H1 (cell line): ENCODE results near the gene RPP30.
"Not testable (repeated sequence)": the region's sequence is repeated elsewhere in the genome, so short reads cannot be mapped to it uniquely, and the experiment has no call there.

Experiments
- CEBPB ChIP-seq: IDR thresholded peaks from 2 replicates; pipeline ENCODE4 v1.6.1; 2012; ENCODE audit warnings: low read depth, low read length
- CHD1 ChIP-seq: IDR thresholded peaks from 2 replicates; pipeline ENCODE4 v1.6.1; 2012; ENCODE audit warnings: low read depth, low read length, improper control_type of control experiment
- CTCF ChIP-seq, 3 experiments: IDR thresholded peaks; 1 replicate in 2 of 3; 2 replicates in 1 of 3; pipeline versions ENCODE4 v1.5.1 to v1.6.1; 2011; ENCODE audit warnings: low read length in 3 of 3, mild to moderate bottlenecking in 3 of 3, inconsistent platforms in 2 of 3, low read depth in 1 of 3, moderate library complexity in 1 of 3; ENCODE audit not compliant: insufficient read depth in 1 of 3; ENCODE audit errors: control extremely low read depth in 1 of 3
- EGR1 ChIP-seq: IDR thresholded peaks from 2 replicates; pipeline ENCODE4 v1.6.1; 2011; ENCODE audit warnings: low read depth, low read length, borderline replicate concordance
- GTF2F1 ChIP-seq: IDR thresholded peaks from 2 replicates; pipeline ENCODE4 v1.6.1; 2012; ENCODE audit warnings: low read depth, low read length, improper control_type of control experiment, borderline replicate concordance
- KDM5A ChIP-seq: fragments of 200-600 bp; IDR thresholded peaks from 2 replicates; pipeline ENCODE4 v1.7.1; 2012; ENCODE audit warnings: mild to moderate bottlenecking, low read length, inconsistent platforms, mixed read lengths
- MAFK ChIP-seq: IDR thresholded peaks from 2 replicates; pipeline ENCODE4 v1.6.1; 2012; ENCODE audit warnings: low read depth, mild to moderate bottlenecking, improper control_type of control experiment, low read length
- POLR2A ChIP-seq, 2 experiments: IDR thresholded peaks; 1 replicate in 1 of 2; 2 replicates in 1 of 2; pipeline ENCODE4 v1.6.1; 2011; ENCODE audit warnings: low read depth in 2 of 2, low read length in 2 of 2, mild to moderate bottlenecking in 2 of 2; ENCODE audit errors: control extremely low read depth in 1 of 2
- RAD21 ChIP-seq, 2 experiments: IDR thresholded peaks in 1 of 2; conservative IDR thresholded peaks in 1 of 2; 2 replicates each; pipeline ENCODE4 v1.6.1; 2011; ENCODE audit warnings: low read depth in 2 of 2, low read length in 2 of 2, improper control_type of control experiment in 1 of 2, inconsistent platforms in 1 of 2, mild to moderate bottlenecking in 1 of 2, moderate library complexity in 1 of 2
- SRF ChIP-seq: IDR thresholded peaks from 2 replicates; pipeline ENCODE4 v1.6.1; 2011; ENCODE audit warnings: mild to moderate bottlenecking, low read depth, low read length, moderate library complexity
- TAF1 ChIP-seq: IDR thresholded peaks from 2 replicates; pipeline ENCODE4 v1.6.1; 2011; ENCODE audit warnings: mild to moderate bottlenecking, low read depth, low read length
- ZNF274 ChIP-seq: IDR thresholded peaks from 2 replicates; pipeline ENCODE4 v1.7.0; 2012; ENCODE audit warnings: low read length, borderline replicate concordance; ENCODE audit errors: extremely low read depth
- TF ChIP-seq, protein P1 (sequence below): IDR thresholded peaks from 2 replicates; pipeline ENCODE4 v1.6.1; 2011; ENCODE audit warnings: low read depth, mild to moderate bottlenecking, low read length; ENCODE audit not compliant: insufficient read depth
- TF ChIP-seq, protein P2 (sequence below): IDR thresholded peaks from 2 replicates; pipeline ENCODE4 v1.6.1; 2011; ENCODE audit warnings: low read length, improper control_type of control experiment

- TF ChIP-seq, protein P1, sequence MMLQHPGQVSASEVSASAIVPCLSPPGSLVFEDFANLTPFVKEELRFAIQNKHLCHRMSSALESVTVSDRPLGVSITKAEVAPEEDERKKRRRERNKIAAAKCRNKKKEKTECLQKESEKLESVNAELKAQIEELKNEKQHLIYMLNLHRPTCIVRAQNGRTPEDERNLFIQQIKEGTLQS: not testable (repeated sequence)
- TF ChIP-seq POLR2A (IDR thresholded peaks at IDR 0.05; ENCODE audit: control extremely low read depth in 1 of 2, low read depth in 2 of 2, low read length in 2 of 2); TAF1; RAD21 (IDR thresholded peaks at IDR 0.05 in 1 of 2, conservative IDR thresholded peaks at IDR 0.05 in 1 of 2; ENCODE audit: low read depth in 2 of 2, low read length in 2 of 2); ZNF274; GTF2F1; CTCF (IDR thresholded peaks at IDR 0.05; ENCODE audit: control extremely low read depth in 1 of 3, insufficient read depth in 1 of 3, low read depth in 1 of 3, low read length in 3 of 3); CEBPB; SRF; KDM5A; MAFK; CHD1; EGR1: not testable (repeated sequence)
- TF ChIP-seq, protein P2, sequence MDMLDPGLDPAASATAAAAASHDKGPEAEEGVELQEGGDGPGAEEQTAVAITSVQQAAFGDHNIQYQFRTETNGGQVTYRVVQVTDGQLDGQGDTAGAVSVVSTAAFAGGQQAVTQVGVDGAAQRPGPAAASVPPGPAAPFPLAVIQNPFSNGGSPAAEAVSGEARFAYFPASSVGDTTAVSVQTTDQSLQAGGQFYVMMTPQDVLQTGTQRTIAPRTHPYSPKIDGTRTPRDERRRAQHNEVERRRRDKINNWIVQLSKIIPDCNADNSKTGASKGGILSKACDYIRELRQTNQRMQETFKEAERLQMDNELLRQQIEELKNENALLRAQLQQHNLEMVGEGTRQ: not testable (repeated sequence)
Measured at GRCh38 chr10:90896916-90897315, 25.1 kb downstream of the RPP30 start.
